Measurements from ENCODE around the gene SEPTIN12.

- TF ChIP-seq, protein P1, sequence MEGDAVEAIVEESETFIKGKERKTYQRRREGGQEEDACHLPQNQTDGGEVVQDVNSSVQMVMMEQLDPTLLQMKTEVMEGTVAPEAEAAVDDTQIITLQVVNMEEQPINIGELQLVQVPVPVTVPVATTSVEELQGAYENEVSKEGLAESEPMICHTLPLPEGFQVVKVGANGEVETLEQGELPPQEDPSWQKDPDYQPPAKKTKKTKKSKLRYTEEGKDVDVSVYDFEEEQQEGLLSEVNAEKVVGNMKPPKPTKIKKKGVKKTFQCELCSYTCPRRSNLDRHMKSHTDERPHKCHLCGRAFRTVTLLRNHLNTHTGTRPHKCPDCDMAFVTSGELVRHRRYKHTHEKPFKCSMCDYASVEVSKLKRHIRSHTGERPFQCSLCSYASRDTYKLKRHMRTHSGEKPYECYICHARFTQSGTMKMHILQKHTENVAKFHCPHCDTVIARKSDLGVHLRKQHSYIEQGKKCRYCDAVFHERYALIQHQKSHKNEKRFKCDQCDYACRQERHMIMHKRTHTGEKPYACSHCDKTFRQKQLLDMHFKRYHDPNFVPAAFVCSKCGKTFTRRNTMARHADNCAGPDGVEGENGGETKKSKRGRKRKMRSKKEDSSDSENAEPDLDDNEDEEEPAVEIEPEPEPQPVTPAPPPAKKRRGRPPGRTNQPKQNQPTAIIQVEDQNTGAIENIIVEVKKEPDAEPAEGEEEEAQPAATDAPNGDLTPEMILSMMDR (IDR thresholded peaks at IDR 0.05), result no peak
- TF ChIP-seq EZH2 (IDR thresholded peaks at IDR 0.05; ENCODE audit: borderline replicate concordance, insufficient read depth, low read depth, low read length, poor library complexity, severe bottlenecking), result no peak
Observed at GRCh38 chr16:4787627-4788482, at the start of gene SEPTIN12.

Measured in B cell (primary cell).